A549 (cell line): ENCODE results near the gene KLHL34. TPM values are rescaled to one million over a fixed set of nuclear protein-coding genes. Genes with fewer than 3 reads are reported as not detected.

Experiments
- ATAC-seq, 2 experiments: fragments of 200-7000 bp in 1 of 2; fragments of >200 bp in 1 of 2; cut with Nextera tagmentation in 1 of 2; cut with Tn5 transposase in 1 of 2; 3 replicates each; pipeline versions ENCODE4 v1.8.0 to v1.9.1; 2018 to 2020; ENCODE audit warnings: mild to moderate bottlenecking in 1 of 2, moderate library complexity in 1 of 2
- CTCF ChIA-PET: fragments of 300-600 bp; sonication (Branson Sonifier 250); formaldehyde crosslinking; extraction: SDS; loops from one replicate; lab custom pipeline; 2021; ENCODE audit warnings: antibody characterized with exemption, inconsistent platforms; lab: Yijun Ruan, JAX
- POLR2A ChIA-PET: fragments of 350-600 bp; formaldehyde crosslinking; extraction: SDS; loops from one replicate; lab custom pipeline; 2021; ENCODE audit warnings: antibody characterized with exemption, inconsistent platforms; lab: Yijun Ruan, JAX
- DNase-seq, 2 experiments: peaks; one replicate each; pipeline versions ENCODE4 v3.0.0 to v3.0.0-alpha.2; 2011 to 2016; ENCODE audit warnings: low read depth in 1 of 2, low spot score in 1 of 2
- FAIRE-seq: peaks from 2 replicates; lab custom pipeline; 2011; peaks lifted over from hg19 to GRCh38; lab: Jason Lieb, UNC
- H3K27ac ChIP-seq, 2 experiments: fragments of >200 bp; sonication (Bioruptor Twin); formaldehyde crosslinking; 3 replicates each; pipeline ENCODE4 v1.5.1; 2016 to 2017
- H3K4me1 ChIP-seq: fragments of >200 bp; sonication (Bioruptor Twin); formaldehyde crosslinking; 3 replicates; pipeline ENCODE4 v1.6.1; 2016
- H3K4me2 ChIP-seq: fragments of >200 bp; sonication (Bioruptor Twin); formaldehyde crosslinking; 3 replicates; pipeline ENCODE4 v1.6.1; 2016
- H3K4me3 ChIP-seq: fragments of >200 bp; sonication (Bioruptor Twin); formaldehyde crosslinking; 3 replicates; pipeline ENCODE4 v1.5.1; 2016
- H3K9me3 ChIP-seq: fragments of >200 bp; sonication (Bioruptor Twin); formaldehyde crosslinking; 3 replicates; pipeline ENCODE4 v1.6.1; 2016
- BCL3 ChIP-seq: fragments of >200 bp; sonication (Bioruptor Twin); formaldehyde crosslinking; IDR thresholded peaks from 3 replicates; pipeline ENCODE4 v1.6.1; 2016
- BHLHE40 ChIP-seq: IDR thresholded peaks from 2 replicates; pipeline ENCODE4 v1.6.1; 2012; ENCODE audit warnings: low read depth, low read length, inconsistent platforms
- CBX2 ChIP-seq: fragments of 200-600 bp; sonication (generic); IDR thresholded peaks from 2 replicates; pipeline ENCODE4 v1.6.1; 2016; ENCODE audit warnings: low read depth, mild to moderate bottlenecking, borderline replicate concordance
- CHD2 ChIP-seq: fragments of 150-350 bp; IDR thresholded peaks from 2 replicates; pipeline ENCODE4 v1.6.1; 2014; ENCODE audit warnings: low read length; ENCODE audit not compliant: partially characterized antibody
- CHD4 ChIP-seq: fragments of 200-600 bp; sonication (generic); IDR thresholded peaks from 2 replicates; pipeline ENCODE4 v1.6.1; 2016; ENCODE audit warnings: antibody characterized with exemption, mild to moderate bottlenecking, borderline replicate concordance
- CTCF ChIP-seq: fragments of >200 bp; sonication (Bioruptor Twin); formaldehyde crosslinking; IDR thresholded peaks from 3 replicates; pipeline ENCODE4 v1.5.1; 2016
- EP300 ChIP-seq, 2 experiments: fragments of >200 bp; sonication (Bioruptor Twin); formaldehyde crosslinking; IDR thresholded peaks; 2 replicates in 1 of 2; 3 replicates in 1 of 2; pipeline ENCODE4 v1.6.1; 2016 to 2017
- GATA3 ChIP-seq: IDR thresholded peaks from 2 replicates; pipeline ENCODE4 v1.6.1; 2012; ENCODE audit warnings: borderline replicate concordance
- HDAC2 ChIP-seq: fragments of 200-600 bp; sonication (generic); IDR thresholded peaks from 2 replicates; pipeline ENCODE4 v1.6.1; 2016
- HEYL ChIP-seq: fragments of 250-450 bp; sonication (Bioruptor Pico); IDR thresholded peaks from 2 replicates; pipeline ENCODE4 v1.8.0; 2021; ENCODE audit warnings: mild to moderate bottlenecking, moderate library complexity
- HOXB13 ChIP-seq: fragments of 250-450 bp; sonication (Bioruptor Pico); IDR thresholded peaks from 2 replicates; pipeline ENCODE4 v1.5.0; 2020; ENCODE audit warnings: low read depth, mild to moderate bottlenecking, moderate library complexity
- HOXB5 ChIP-seq: fragments of 250-450 bp; sonication (Bioruptor Pico); IDR thresholded peaks from 2 replicates; pipeline ENCODE4 v1.5.0; 2020; ENCODE audit warnings: mild to moderate bottlenecking, moderate library complexity
- KDM5A ChIP-seq: fragments of 200-600 bp; sonication (generic); IDR thresholded peaks from 2 replicates; pipeline ENCODE4 v1.6.1; 2016; ENCODE audit warnings: antibody characterized with exemption, mild to moderate bottlenecking
- MYC ChIP-seq: IDR thresholded peaks from 2 replicates; pipeline ENCODE4 v1.6.1; 2012; ENCODE audit warnings: mild to moderate bottlenecking, inconsistent platforms, low read length, improper control_type of control experiment, borderline replicate concordance
- NFE2L2 ChIP-seq: fragments of 150-350 bp; conservative IDR thresholded peaks from 2 replicates; pipeline ENCODE4 v1.6.1; 2014; ENCODE audit warnings: low read length
- NR3C1 ChIP-seq: fragments of >200 bp; sonication (Bioruptor Twin); formaldehyde crosslinking; IDR thresholded peaks from 3 replicates; pipeline ENCODE4 v1.6.1; 2017
- PHF8 ChIP-seq: fragments of 200-600 bp; sonication (generic); IDR thresholded peaks from 2 replicates; pipeline ENCODE4 v1.6.1; 2016; ENCODE audit warnings: low read depth, mild to moderate bottlenecking, antibody characterized with exemption, moderate library complexity, borderline replicate concordance
- RAD21 ChIP-seq, 2 experiments: fragments of >200 bp in 1 of 2; sonication (Bioruptor Twin) in 1 of 2; formaldehyde crosslinking in 1 of 2; IDR thresholded peaks in 1 of 2; conservative IDR thresholded peaks in 1 of 2; 2 replicates in 1 of 2; 3 replicates in 1 of 2; pipeline ENCODE4 v1.6.1; 2012 to 2018; ENCODE audit warnings: inconsistent platforms in 1 of 2
- RARB ChIP-seq: fragments of 250-450 bp; sonication (Bioruptor Pico); IDR thresholded peaks from 2 replicates; pipeline ENCODE4 v1.8.0; 2021; ENCODE audit warnings: mild to moderate bottlenecking, moderate library complexity
- RCOR1 ChIP-seq: fragments of 150-350 bp; IDR thresholded peaks from 2 replicates; pipeline ENCODE4 v1.6.1; 2014; ENCODE audit warnings: antibody characterized with exemption, low read length, low read depth
- RNF2 ChIP-seq: fragments of 200-600 bp; sonication (generic); IDR thresholded peaks from 2 replicates; pipeline ENCODE4 v1.6.1; 2016; ENCODE audit warnings: low read depth, mild to moderate bottlenecking, antibody characterized with exemption, moderate library complexity, borderline replicate concordance
- SMC3 ChIP-seq: fragments of >200 bp; sonication (Bioruptor Twin); formaldehyde crosslinking; IDR thresholded peaks from 3 replicates; pipeline ENCODE4 v1.6.1; 2018; ENCODE audit warnings: inconsistent platforms
- SREBF2 ChIP-seq: fragments of 450-650 bp; IDR thresholded peaks from 2 replicates; pipeline ENCODE4 v1.6.1; 2014; ENCODE audit warnings: mild to moderate bottlenecking, moderate library complexity
- TFCP2L1 ChIP-seq: fragments of 250-450 bp; sonication (Bioruptor Pico); IDR thresholded peaks from 2 replicates; pipeline ENCODE4 v1.5.0; 2021; ENCODE audit warnings: mild to moderate bottlenecking
- ZNF302 ChIP-seq: fragments of 250-450 bp; sonication (Bioruptor Pico); IDR thresholded peaks from 2 replicates; pipeline ENCODE4 v1.9.0; 2021; ENCODE audit warnings: inconsistent platforms, mild to moderate bottlenecking, moderate library complexity
- WGBS: methylation state at CpG from one replicate; pipeline ENCODE4 v1.1.6; 2017; ENCODE audit errors: missing lambda C conversion rate; 5-methylcytosine and 5-hydroxymethylcytosine counted together
- polyA plus RNA-seq, 4 experiments: library from polyadenylated mRNA; depleted of rRNA in 3 of 4; stranded (reverse); fragments of >200 nt; fragmentation: RNase III in 1 of 4; extraction: RNeasy Plus Mini Kit Qiagen cat#74134 plus additional on column Dnase treatment in 1 of 4; gene quantifications; 2 replicates in 3 of 4; 3 replicates in 1 of 4; pipeline ENCODE4 v1.2.3, GENCODE V29; 2011 to 2017
- TF ChIP-seq, protein P1 (sequence below): IDR thresholded peaks from 2 replicates; pipeline ENCODE4 v1.6.1; 2012; ENCODE audit warnings: low read depth, borderline replicate concordance
- TF ChIP-seq, protein P2 (sequence below): fragments of 450-650 bp; IDR thresholded peaks from 2 replicates; pipeline ENCODE4 v1.6.1; 2014; ENCODE audit warnings: antibody characterized with exemption

The KLHL34 gene
- polyA plus RNA-seq, 2 of the 4 experiments (the other 2 are of a cell fraction) = not detected

GRCh38 chrX:21655901-21656586 lies 2.1 kb downstream of the KLHL34 start:
- ChIA-PET POLR2A (no interaction called here), CTCF (no interaction called here)
- Histone ChIP-seq H3K4me1 (no peaks in the 10 kb centered on the region), H3K27ac (no peak overlapping the region), H3K4me2 (no peak overlapping the region), H3K4me3 (no peak overlapping the region), H3K9me3 (no peaks in the 10 kb centered on the region)
- ATAC-seq (no peak), FAIRE-seq (no peak), DNase-seq (no peak)
- WGBS = 96% methylated on average over 37 of the region's 76 CpGs
- no peak for TF ChIP-seq SREBF2
- TF ChIP-seq, protein P1, sequence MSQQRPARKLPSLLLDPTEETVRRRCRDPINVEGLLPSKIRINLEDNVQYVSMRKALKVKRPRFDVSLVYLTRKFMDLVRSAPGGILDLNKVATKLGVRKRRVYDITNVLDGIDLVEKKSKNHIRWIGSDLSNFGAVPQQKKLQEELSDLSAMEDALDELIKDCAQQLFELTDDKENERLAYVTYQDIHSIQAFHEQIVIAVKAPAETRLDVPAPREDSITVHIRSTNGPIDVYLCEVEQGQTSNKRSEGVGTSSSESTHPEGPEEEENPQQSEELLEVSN = no peak
- TF ChIP-seq BHLHE40 = no peak
- no peak for TF ChIP-seq CHD4
- no peak for TF ChIP-seq PHF8
- TF ChIP-seq NR3C1 = no peak
- TF ChIP-seq ZNF302 (CRISPR knock-in tag) = no peak
- no peak for TF ChIP-seq RAD21 (conservative IDR thresholded peaks at IDR 0.05 in 1 of 2, IDR thresholded peaks at IDR 0.05 in 1 of 2)
- no peak for TF ChIP-seq HOXB5 (CRISPR knock-in tag)
- TF ChIP-seq RARB = no peak
- no peak for TF ChIP-seq RCOR1
- TF ChIP-seq KDM5A = no peak

- no peak for DNase-seq
- FAIRE-seq = no peak
- 78% methylated on average over 3 of the region's 3 CpGs for WGBS
- H3K4me3 ChIP-seq = no peak overlapping the region
- no peak for ATAC-seq
- POLR2A ChIA-PET = no interaction called here
- H3K27ac ChIP-seq = no peak overlapping the region
- H3K4me2 ChIP-seq = no peak overlapping the region
- H3K4me1 ChIP-seq = no peaks in the 10 kb centered on the region
- CTCF ChIA-PET = no interaction called here
- no peak for TF ChIP-seq CHD4
- TF ChIP-seq CTCF = no peak
- TF ChIP-seq EP300 (IDR thresholded peaks at IDR 0.05) = no peak
- TF ChIP-seq SREBF2 = no peak
- TF ChIP-seq CBX2 = no peak
- no peak for TF ChIP-seq BCL3
- TF ChIP-seq RNF2 = no peak
- no peaks in the 10 kb centered on the region for H3K9me3 ChIP-seq
These were observed 12.2 kb downstream of the KLHL34 start for GRCh38 chrX:21645886-21646285.

DNA sequence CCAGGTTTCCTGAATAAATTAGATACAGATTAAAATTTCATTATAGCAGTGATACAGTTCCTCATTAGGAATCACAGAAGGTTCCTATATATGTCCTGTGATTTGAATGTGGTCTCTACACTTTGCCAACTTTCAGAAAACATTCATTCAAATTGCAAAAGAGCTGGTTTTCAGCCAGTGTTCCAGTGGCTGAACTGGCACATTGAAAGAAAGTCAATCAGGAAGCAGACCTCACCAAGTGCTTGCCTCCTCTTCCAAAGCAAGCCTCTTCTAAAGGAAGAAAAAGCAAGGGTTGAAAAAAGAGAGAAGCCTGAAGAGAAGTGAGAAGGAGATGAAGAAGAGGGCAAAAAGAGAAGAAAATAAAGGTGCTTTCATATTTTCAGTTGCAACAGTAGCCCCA lies 12.7 kb downstream of the KLHL34 start:
- no peak for ATAC-seq
- Histone ChIP-seq H3K27ac (no peak overlapping the region), H3K9me3 (no peaks in the 10 kb centered on the region), H3K4me3 (no peak overlapping the region), H3K4me1 (no peaks in the 10 kb centered on the region), H3K4me2 (no peak overlapping the region)
- DNase-seq = no peak
- ChIA-PET POLR2A (no interaction called here), CTCF (no interaction called here)
- FAIRE-seq = no peak
- TF ChIP-seq HEYL (CRISPR knock-in tag) (no peak), CHD2 (no peak), HOXB13 (CRISPR knock-in tag) (no peak), PHF8 (no peak), BCL3 (no peak), NFE2L2 (no peak), MYC (no peak), HDAC2 (no peak), TFCP2L1 (no peak), EP300 (IDR thresholded peaks at IDR 0.05) (no peak), GATA3 (no peak), CTCF (no peak), SMC3 (no peak)
- TF ChIP-seq, protein P2, sequence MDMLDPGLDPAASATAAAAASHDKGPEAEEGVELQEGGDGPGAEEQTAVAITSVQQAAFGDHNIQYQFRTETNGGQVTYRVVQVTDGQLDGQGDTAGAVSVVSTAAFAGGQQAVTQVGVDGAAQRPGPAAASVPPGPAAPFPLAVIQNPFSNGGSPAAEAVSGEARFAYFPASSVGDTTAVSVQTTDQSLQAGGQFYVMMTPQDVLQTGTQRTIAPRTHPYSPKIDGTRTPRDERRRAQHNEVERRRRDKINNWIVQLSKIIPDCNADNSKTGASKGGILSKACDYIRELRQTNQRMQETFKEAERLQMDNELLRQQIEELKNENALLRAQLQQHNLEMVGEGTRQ = no peak
